D721Med (cell line): ENCODE data around the gene CDRT4.

ENCODE experiments used
- DNase-seq: peaks from one replicate; pipeline ENCODE4 v3.0.0; 2011; ENCODE audit warnings: low spot score; ENCODE audit not compliant: insufficient read length
- FAIRE-seq: peaks from 2 replicates; lab custom pipeline; 2011; peaks lifted over from hg19 to GRCh38; lab: Jason Lieb, UNC
- CTCF ChIP-seq: IDR thresholded peaks from 2 replicates; pipeline ENCODE4 v1.5.1; 2012; ENCODE audit warnings: mild to moderate bottlenecking, control low read depth; ENCODE audit not compliant: insufficient read depth; ENCODE audit errors: missing control alignments

CDRT4 gene

GRCh38 chr17:15457723-15458094 is 9.7 kb downstream of the CDRT4 start:
- no peak for DNase-seq
- TF ChIP-seq CTCF = no peak
- FAIRE-seq = no peak

GRCh38 chr17:15456972-15457722 is 10.3 kb downstream of the CDRT4 start:
- no peak for FAIRE-seq
- no peak for DNase-seq
- TF ChIP-seq CTCF = no peak

- DNase-seq (no peak), FAIRE-seq (no peak)
- no peak for TF ChIP-seq CTCF
Observed at GRCh38 chr17:15456496-15456895, 10.9 kb downstream of the CDRT4 start.

GRCh38 chr17:15454346-15454745 is 13.1 kb downstream of the CDRT4 start:
- TF ChIP-seq CTCF = no peak
- FAIRE-seq = no peak

GRCh38 chr17:15453782-15454181 is 13.6 kb downstream of the CDRT4 start:
- no peak for FAIRE-seq
- no peak for TF ChIP-seq CTCF

More at GRCh38 chr17:15454346-15454745, 13.1 kb downstream of the CDRT4 start:
- no peak for DNase-seq

GRCh38 chr17:15453246-15453645 is 14.2 kb downstream of the CDRT4 start:
- DNase-seq = no peak
- FAIRE-seq = no peak
- TF ChIP-seq CTCF = no peak

More at GRCh38 chr17:15453782-15454181, 13.6 kb downstream of the CDRT4 start:
- no peak for DNase-seq

GRCh38 chr17:15452746-15453145 is 14.7 kb downstream of the CDRT4 start:
- FAIRE-seq = no peak
- no peak for DNase-seq
- no peak for TF ChIP-seq CTCF
